HG03097 (cell line): ENCODE measurements around the gene AIDA.
"Not testable (repeated sequence)": the region's sequence is repeated elsewhere in the genome, so short reads cannot be mapped to it uniquely, and the experiment has no call there.

ENCODE experiments used
- ATAC-seq: cut with Tn5 transposase; IDR thresholded peaks from one replicate; pipeline ENCODE4 v1.9.1; 2021; ENCODE audit not compliant: unreplicated experiment, low FRiP score

The AIDA gene

GRCh38 chr1:222712253-222713090, at the start of gene AIDA, which contains the start of gene BROX:
AIDA (minus strand) TSS chr1:222712491; CDS start chr1:222712317, 174 bp downstream.
BROX (plus strand) TSS chr1:222712564; CDS start chr1:222715700, 3,136 bp downstream.
- peak; percentile 75 for ATAC-seq

GRCh38 chr1:222761083-222761482, 48.8 kb upstream of the AIDA start:
- no peak for ATAC-seq

GRCh38 chr1:222759451-222760035, 47.3 kb upstream of the AIDA start:
- no peak for ATAC-seq

GRCh38 chr1:222757646-222758268, 45.5 kb upstream of the AIDA start:
- no peak for ATAC-seq

GRCh38 chr1:222754366-222755139, 42.3 kb upstream of the AIDA start:
- ATAC-seq, result no peak

GRCh38 chr1:222751255-222751654, 39.0 kb upstream of the AIDA start:
- ATAC-seq, result no peak

GRCh38 chr1:222750651-222751050, 38.4 kb upstream of the AIDA start:
- ATAC-seq, result no peak

- ATAC-seq, result no peak
Measured at GRCh38 chr1:222749927-222750326, 37.6 kb upstream of the AIDA start.

- ATAC-seq, result not testable (repeated sequence)
Measured at GRCh38 chr1:222741630-222742457, 29.6 kb upstream of the AIDA start.

- no peak for ATAC-seq
Measured at GRCh38 chr1:222739929-222740328, 27.6 kb upstream of the AIDA start.

- no peak for ATAC-seq
Measured at GRCh38 chr1:222739465-222739864, 27.2 kb upstream of the AIDA start.

GRCh38 chr1:222736972-222737371, 24.7 kb upstream of the AIDA start, which contains the start of gene FAM177B:
FAM177B (plus strand) TSS chr1:222737202; CDS start chr1:222746546, 9,344 bp downstream.
- no peak for ATAC-seq

GRCh38 chr1:222736470-222736869, 24.2 kb upstream of the AIDA start:
- no peak for ATAC-seq

- no peak for ATAC-seq
Measured at GRCh38 chr1:222734740-222735139, 22.4 kb upstream of the AIDA start.

- peak; percentile 93 for ATAC-seq
Measured at GRCh38 chr1:222732216-222733159, 20.2 kb upstream of the AIDA start.

- no peak for ATAC-seq
Measured at GRCh38 chr1:222730866-222731265, 18.6 kb upstream of the AIDA start.

- ATAC-seq, result no peak
Measured at GRCh38 chr1:222728746-222729145, 16.5 kb upstream of the AIDA start.

- no peak for ATAC-seq
Measured at GRCh38 chr1:222716393-222716792, 4.1 kb upstream of the AIDA start.
